ENCODE data around the gene RAB33A. TPM values are rescaled to one million over a fixed set of nuclear protein-coding genes. Genes with fewer than 3 reads are reported as not detected.

Gene RAB33A
- total RNA-seq, 4 donors from 2014 or later: 0.79 to 6.2 (median 0.82) TPM; not detected in 1

- TF ChIP-seq CTCF (IDR thresholded peaks at IDR 0.05) (no peak), POLR2AphosphoS5 (IDR thresholded peaks at IDR 0.05) (no peak), POLR2A (IDR thresholded peaks at IDR 0.05) (no peak), EP300 (IDR thresholded peaks at IDR 0.05; ENCODE audit: low read depth) (no peak)
- no peaks in the 10 kb centered on the region for H3K9me3 ChIP-seq
- no peaks in the 10 kb centered on the region for H3K36me3 ChIP-seq
- DNase-seq: no peak
- H3K27ac ChIP-seq: no peak overlapping the region
- intact Hi-C loops (cut with DNase I; ENCODE audit: low total_unique reads): no loop called here
- H3K4me3 ChIP-seq: no peak overlapping the region
- 63% methylated on average over 7 of the region's 7 CpGs; no CpG with 5 or more reads in 1 of the 2 donors for WGBS, 2 donors (ENCODE audit: low coverage in 1 of 2)
- H3K27me3 ChIP-seq: no peaks in the 10 kb centered on the region
- in situ Hi-C loops (cut with MboI; ENCODE audit: low pct_ligation_motif_present in 1 of 4, low pct_unique_long_range_greater_than_20kb in 1 of 4, low sequenced_read_pairs in 3 of 4): loop anchor here in 3 of 4 donors (10.0 to 25.0 kb wide), 5 partner anchors 109 to 584 kb away; partner anchors contain the start of gene UTP14A (in 1 of the 3)
- no peaks in the 10 kb centered on the region for H3K4me1 ChIP-seq
Measured at GRCh38 chrX:130196466-130196865, 24.7 kb downstream of the RAB33A start.

- in situ Hi-C loops (cut with MboI; ENCODE audit: low pct_ligation_motif_present in 1 of 4, low pct_unique_long_range_greater_than_20kb in 1 of 4, low sequenced_read_pairs in 3 of 4): loop anchor here in 3 of 4 donors (10.0 to 25.0 kb wide), 5 partner anchors 110 to 585 kb away; partner anchors contain the start of gene UTP14A (in 1 of the 3)
Measured at GRCh38 chrX:130197464-130197863, 25.7 kb downstream of the RAB33A start.

GRCh38 chrX:130204647-130205046 lies 32.9 kb downstream of the RAB33A start:
- no peaks in the 10 kb centered on the region for H3K27me3 ChIP-seq
- no peaks in the 10 kb centered on the region for H3K4me1 ChIP-seq
- intact Hi-C loops (cut with DNase I; ENCODE audit: low total_unique reads): no loop called here
- TF ChIP-seq EP300 (IDR thresholded peaks at IDR 0.05; ENCODE audit: low read depth): no peak
- TF ChIP-seq CTCF (IDR thresholded peaks at IDR 0.05): no peak
- TF ChIP-seq POLR2A (IDR thresholded peaks at IDR 0.05): no peak
- TF ChIP-seq POLR2AphosphoS5 (IDR thresholded peaks at IDR 0.05): no peak
- H3K36me3 ChIP-seq: no peaks in the 10 kb centered on the region
- 24% methylated on average over 1 of the region's 1 CpG; no CpG with 5 or more reads in 1 of the 2 donors for WGBS, 2 donors (ENCODE audit: low coverage in 1 of 2)
- H3K27ac ChIP-seq: no peak overlapping the region
- H3K4me3 ChIP-seq: no peak overlapping the region
- H3K9me3 ChIP-seq: no peaks in the 10 kb centered on the region
- in situ Hi-C loops (cut with MboI; ENCODE audit: low pct_ligation_motif_present in 1 of 4, low pct_unique_long_range_greater_than_20kb in 1 of 4, low sequenced_read_pairs in 3 of 4): no loop called here
- DNase-seq: no peak

More at GRCh38 chrX:130197464-130197863, 25.7 kb downstream of the RAB33A start:
- Histone ChIP-seq H3K36me3 (no peaks in the 10 kb centered on the region), H3K9me3 (no peaks in the 10 kb centered on the region), H3K4me1 (no peaks in the 10 kb centered on the region), H3K27ac (no peak overlapping the region), H3K4me3 (no peak overlapping the region), H3K27me3 (no peaks in the 10 kb centered on the region)
- 64% methylated on average over 5 of the region's 5 CpGs; no CpG with 5 or more reads in 1 of the 2 donors for WGBS, 2 donors (ENCODE audit: low coverage in 1 of 2)
- intact Hi-C loops (cut with DNase I; ENCODE audit: low total_unique reads): no loop called here
- no peak for DNase-seq
- no peak for TF ChIP-seq CTCF (IDR thresholded peaks at IDR 0.05)
- TF ChIP-seq POLR2AphosphoS5 (IDR thresholded peaks at IDR 0.05): no peak
- TF ChIP-seq EP300 (IDR thresholded peaks at IDR 0.05; ENCODE audit: low read depth): no peak
- TF ChIP-seq POLR2A (IDR thresholded peaks at IDR 0.05): no peak

GRCh38 chrX:130211415-130212186 lies 39.8 kb downstream of the RAB33A start:
- Histone ChIP-seq H3K36me3 (no peaks in the 10 kb centered on the region), H3K27ac (no peak overlapping the region), H3K4me1 (no peaks in the 10 kb centered on the region), H3K9me3 (no peaks in the 10 kb centered on the region), H3K27me3 (no peaks in the 10 kb centered on the region), H3K4me3 (no peak overlapping the region)
- no peak for TF ChIP-seq EP300 (IDR thresholded peaks at IDR 0.05; ENCODE audit: low read depth)
- no peak for TF ChIP-seq POLR2AphosphoS5 (IDR thresholded peaks at IDR 0.05)
- no peak for TF ChIP-seq POLR2A (IDR thresholded peaks at IDR 0.05)
- TF ChIP-seq CTCF (IDR thresholded peaks at IDR 0.05): no peak
- in situ Hi-C loops (cut with MboI; ENCODE audit: low pct_ligation_motif_present in 1 of 4, low pct_unique_long_range_greater_than_20kb in 1 of 4, low sequenced_read_pairs in 3 of 4): no loop called here
- 74 to 83% methylated on average over 1 to 4 of the region's 4 CpGs for WGBS, 2 donors (ENCODE audit: low coverage in 1 of 2)
- intact Hi-C loops (cut with DNase I; ENCODE audit: low total_unique reads): no loop called here
- no peak for DNase-seq
